Transverse colon (tissue), 4 donors: ENCODE measurements around the gene NUTM2B.
"Not testable (repeated sequence)": the region's sequence is repeated elsewhere in the genome, so short reads cannot be mapped to it uniquely, and the experiment has no call there.

Experiments used
- CTCF ChIP-seq, 5 experiments: fragments of 200-600 bp in 3 of 5; fragments of 450-650 bp in 2 of 5; sonication (generic) in 3 of 5; IDR thresholded peaks; 1 replicate in 2 of 5; 2 replicates in 3 of 5; pipeline ENCODE4 v1.5.1; 2016 to 2017; ENCODE audit warnings: antibody characterized with exemption in 5 of 5, inconsistent platforms in 3 of 5, mild to moderate bottlenecking in 2 of 5, moderate library complexity in 1 of 5
- POLR2A ChIP-seq: fragments of 450-650 bp; IDR thresholded peaks from one replicate; pipeline ENCODE4 v1.6.1; 2016; ENCODE audit warnings: antibody characterized with exemption, mild to moderate bottlenecking, moderate library complexity
- POLR2AphosphoS5 ChIP-seq, 3 donors: sonication (generic); formaldehyde crosslinking; IDR thresholded peaks; one replicate each; pipeline ENCODE4 v1.6.1; 2016; ENCODE audit warnings: antibody characterized with exemption in 3 of 3

GRCh38 chr10:79697141-79697540, 5.9 kb upstream of the NUTM2B start:
- not testable (repeated sequence) for TF ChIP-seq CTCF (IDR thresholded peaks at IDR 0.05); POLR2AphosphoS5 (IDR thresholded peaks at IDR 0.05); POLR2A
